Dendritic cell treated with granulocyte-macrophage colony-stimulating factor and Interleukin-4, amounts not matched to agents 40 ng/mL and 50 ng/mL, for 4 days (primary cell): ENCODE measurements around the gene GPR17.
A peak's percentile ranks its signal among the peaks of the same experiment; 100 is the strongest.

Experiments
- H3K27ac Mint-ChIP-seq: one replicate; pipeline ENCODE4 v1.8.0; 2022; ENCODE audit warnings: mild to moderate bottlenecking, mixed read lengths
- H3K27me3 Mint-ChIP-seq: one replicate; pipeline ENCODE4 v1.8.0; 2022; ENCODE audit warnings: mild to moderate bottlenecking, mixed read lengths
- H3K36me3 Mint-ChIP-seq: one replicate; pipeline ENCODE4 v1.8.0; 2022; ENCODE audit warnings: low read depth, mixed read lengths
- H3K4me1 Mint-ChIP-seq: one replicate; pipeline ENCODE4 v1.8.0; 2022; ENCODE audit warnings: low read depth, mixed read lengths
- H3K4me3 Mint-ChIP-seq: one replicate; pipeline ENCODE4 v1.8.0; 2022; ENCODE audit warnings: mild to moderate bottlenecking, moderate library complexity, mixed read lengths
- H3K9me3 Mint-ChIP-seq: one replicate; pipeline ENCODE4 v1.8.0; 2022; ENCODE audit warnings: mixed read lengths
- intact Hi-C: fragments of 100-400 bp; cut with micrococcal nuclease; formaldehyde crosslinking; loops from one replicate; pipeline ENCODE4 v1.15.0; 2022

GPR17 gene

DNA sequence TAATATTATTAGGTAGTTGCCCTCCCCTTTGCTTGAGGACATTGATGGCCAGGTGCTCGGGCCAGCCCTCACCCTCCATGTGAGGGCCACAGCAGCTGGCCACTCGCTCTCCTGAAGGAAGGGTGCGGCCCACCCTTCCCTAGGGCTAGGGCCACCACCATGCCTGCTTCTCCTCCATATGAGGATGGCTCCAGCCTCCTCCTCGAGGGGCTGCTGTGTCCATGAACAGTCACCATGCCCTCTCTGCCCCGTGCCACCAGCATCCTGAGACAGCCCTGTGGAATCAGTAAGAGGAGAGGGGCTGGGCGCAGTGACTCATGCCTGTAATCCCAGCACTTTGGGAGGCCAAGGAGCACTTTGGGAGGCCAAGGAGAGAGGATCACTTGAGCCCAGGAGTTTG, 2.4 kb downstream of the GPR17 start:
- Mint-ChIP-seq H3K27ac (peak overlapping the region; percentile 61), H3K36me3 (peaks cover 3% of the 10 kb centered on the region), H3K27me3 (peaks cover 8% of the 10 kb centered on the region), H3K4me3 (no peak overlapping the region), H3K4me1 (peaks cover 40% of the 10 kb centered on the region), H3K9me3 (no peaks in the 10 kb centered on the region)
- intact Hi-C loops, result no loop called here

- Mint-ChIP-seq H3K36me3 (peaks cover 7% of the 10 kb centered on the region), H3K4me1 (peaks cover 40% of the 10 kb centered on the region), H3K9me3 (no peaks in the 10 kb centered on the region), H3K27me3 (peaks cover 8% of the 10 kb centered on the region), H3K4me3 (no peak overlapping the region), H3K27ac (peak overlapping the region; percentile 61)
- intact Hi-C loops, result loop anchor here (1.0 kb wide), 1 partner anchor 58 kb away; no protein-coding TSS in a partner anchor
Measured at GRCh38 chr2:127649100-127649611, 3.2 kb downstream of the GPR17 start.

DNA sequence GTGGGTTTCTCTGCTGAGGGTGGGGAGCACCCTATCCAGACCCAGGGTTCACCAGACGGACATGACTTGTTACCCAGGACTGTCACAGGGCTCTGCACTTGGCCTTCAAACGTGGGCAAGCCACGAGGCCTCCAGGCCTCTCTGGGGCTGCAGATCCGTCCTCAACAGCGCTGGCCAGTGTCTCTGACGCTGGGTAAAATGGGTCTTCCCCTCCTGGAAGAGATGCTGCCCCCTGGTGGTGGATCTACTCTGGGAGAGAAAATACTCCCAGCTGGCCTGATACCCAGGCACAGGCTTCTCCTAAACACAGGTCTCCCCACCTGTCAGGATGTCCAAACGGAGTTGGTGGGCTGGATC, 3.7 kb downstream of the GPR17 start:
- H3K4me1 Mint-ChIP-seq, result peaks cover 40% of the 10 kb centered on the region
- intact Hi-C loops, result loop anchor here (1.0 kb wide), 1 partner anchor 58 kb away; no protein-coding TSS in a partner anchor
- H3K27ac Mint-ChIP-seq, result peak overlapping the region; percentile 21
- H3K36me3 Mint-ChIP-seq, result peaks cover 7% of the 10 kb centered on the region
- no peak overlapping the region for H3K4me3 Mint-ChIP-seq
- no peaks in the 10 kb centered on the region for H3K9me3 Mint-ChIP-seq
- peaks cover 8% of the 10 kb centered on the region for H3K27me3 Mint-ChIP-seq

DNA sequence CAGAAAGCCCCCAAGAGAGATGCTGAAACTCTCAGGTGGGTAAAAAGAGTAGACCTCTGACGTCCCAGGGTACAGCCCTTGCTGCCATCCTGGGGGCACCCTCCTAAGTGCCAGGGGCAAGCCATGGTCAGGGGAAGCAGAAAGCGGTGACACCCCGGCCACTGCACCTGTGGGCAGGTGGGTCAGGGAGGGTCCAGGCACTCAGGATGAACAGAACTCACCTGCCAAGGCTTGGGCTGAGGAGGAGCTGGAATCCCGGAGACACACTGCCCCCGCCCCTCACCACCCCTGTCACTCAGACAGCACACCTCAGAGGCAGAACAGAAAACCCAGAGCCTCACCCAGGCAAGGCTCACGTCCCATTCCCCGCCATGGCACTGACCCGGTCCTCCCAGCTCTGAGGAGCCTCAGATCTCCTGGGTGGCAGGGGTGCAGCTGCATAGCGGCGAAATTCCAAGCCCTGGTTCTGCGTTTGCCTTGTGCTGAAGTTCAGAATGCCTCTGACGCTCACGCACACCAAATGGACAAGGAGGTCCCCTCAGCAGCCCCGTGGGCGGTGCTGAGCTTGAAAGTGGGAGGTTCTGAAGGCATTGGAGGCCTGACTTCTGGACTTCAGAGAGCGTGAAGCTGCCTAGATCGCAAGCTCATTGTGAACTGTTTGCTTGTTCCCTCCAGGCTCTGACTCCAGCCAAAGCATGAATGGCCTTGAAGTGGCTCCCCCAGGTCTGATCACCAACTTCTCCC, 4.3 kb downstream of the GPR17 start:
- Mint-ChIP-seq H3K27me3 (peaks cover 8% of the 10 kb centered on the region), H3K4me3 (no peak overlapping the region), H3K27ac (no peak overlapping the region), H3K4me1 (peaks cover 42% of the 10 kb centered on the region), H3K36me3 (peaks cover 7% of the 10 kb centered on the region), H3K9me3 (no peaks in the 10 kb centered on the region)
- intact Hi-C loops, result no loop called here

DNA sequence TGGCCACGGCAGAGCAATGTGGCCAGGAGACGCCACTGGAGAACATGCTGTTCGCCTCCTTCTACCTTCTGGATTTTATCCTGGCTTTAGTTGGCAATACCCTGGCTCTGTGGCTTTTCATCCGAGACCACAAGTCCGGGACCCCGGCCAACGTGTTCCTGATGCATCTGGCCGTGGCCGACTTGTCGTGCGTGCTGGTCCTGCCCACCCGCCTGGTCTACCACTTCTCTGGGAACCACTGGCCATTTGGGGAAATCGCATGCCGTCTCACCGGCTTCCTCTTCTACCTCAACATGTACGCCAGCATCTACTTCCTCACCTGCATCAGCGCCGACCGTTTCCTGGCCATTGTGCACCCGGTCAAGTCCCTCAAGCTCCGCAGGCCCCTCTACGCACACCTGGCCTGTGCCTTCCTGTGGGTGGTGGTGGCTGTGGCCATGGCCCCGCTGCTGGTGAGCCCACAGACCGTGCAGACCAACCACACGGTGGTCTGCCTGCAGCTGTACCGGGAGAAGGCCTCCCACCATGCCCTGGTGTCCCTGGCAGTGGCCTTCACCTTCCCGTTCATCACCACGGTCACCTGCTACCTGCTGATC, 4.9 kb downstream of the GPR17 start:
- peaks cover 42% of the 10 kb centered on the region for H3K4me1 Mint-ChIP-seq
- intact Hi-C loops, result no loop called here
- peaks cover 7% of the 10 kb centered on the region for H3K36me3 Mint-ChIP-seq

GRCh38 chr2:127651381-127651809, 5.4 kb downstream of the GPR17 start:
- Mint-ChIP-seq H3K36me3 (peaks cover 7% of the 10 kb centered on the region), H3K4me3 (no peak overlapping the region), H3K27me3 (peaks cover 8% of the 10 kb centered on the region), H3K27ac (no peak overlapping the region), H3K9me3 (no peaks in the 10 kb centered on the region), H3K4me1 (peaks cover 37% of the 10 kb centered on the region)
- intact Hi-C loops, result no loop called here

More for the DNA sequence above, 4.9 kb downstream of the GPR17 start:
- Mint-ChIP-seq H3K4me3 (no peak overlapping the region), H3K9me3 (no peaks in the 10 kb centered on the region), H3K27ac (no peak overlapping the region), H3K27me3 (peaks cover 8% of the 10 kb centered on the region)

DNA sequence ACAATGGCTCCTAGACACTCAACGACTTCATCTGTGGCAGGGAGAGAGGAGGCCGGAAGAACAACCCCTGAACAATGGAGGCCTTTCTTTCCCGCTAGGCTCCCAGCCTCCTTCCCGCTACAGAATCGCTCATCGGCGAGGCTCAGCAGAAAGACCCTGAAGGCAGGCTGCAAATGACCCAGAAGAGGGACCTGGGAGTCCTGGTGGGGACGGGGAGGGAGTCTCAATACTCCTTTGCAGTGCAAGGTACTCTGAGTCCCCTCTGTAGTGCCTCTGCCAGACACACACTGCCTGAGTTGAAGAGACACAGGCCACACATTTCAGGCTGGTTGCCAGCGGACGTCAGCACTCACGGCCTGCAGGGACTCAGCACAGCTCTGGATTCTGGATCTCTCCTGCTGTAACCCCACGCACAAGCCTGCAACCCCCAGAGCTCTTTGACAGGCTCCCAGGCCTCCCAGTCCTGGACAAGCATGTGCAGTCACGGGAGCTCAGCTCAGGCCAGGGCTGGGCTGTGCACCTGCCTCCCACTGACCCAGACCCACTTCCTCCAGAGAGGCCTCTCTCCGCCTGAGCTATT, 6.1 kb downstream of the GPR17 start:
- Mint-ChIP-seq H3K36me3 (peaks cover 7% of the 10 kb centered on the region), H3K4me3 (no peak overlapping the region)
- intact Hi-C loops, result no loop called here

DNA sequence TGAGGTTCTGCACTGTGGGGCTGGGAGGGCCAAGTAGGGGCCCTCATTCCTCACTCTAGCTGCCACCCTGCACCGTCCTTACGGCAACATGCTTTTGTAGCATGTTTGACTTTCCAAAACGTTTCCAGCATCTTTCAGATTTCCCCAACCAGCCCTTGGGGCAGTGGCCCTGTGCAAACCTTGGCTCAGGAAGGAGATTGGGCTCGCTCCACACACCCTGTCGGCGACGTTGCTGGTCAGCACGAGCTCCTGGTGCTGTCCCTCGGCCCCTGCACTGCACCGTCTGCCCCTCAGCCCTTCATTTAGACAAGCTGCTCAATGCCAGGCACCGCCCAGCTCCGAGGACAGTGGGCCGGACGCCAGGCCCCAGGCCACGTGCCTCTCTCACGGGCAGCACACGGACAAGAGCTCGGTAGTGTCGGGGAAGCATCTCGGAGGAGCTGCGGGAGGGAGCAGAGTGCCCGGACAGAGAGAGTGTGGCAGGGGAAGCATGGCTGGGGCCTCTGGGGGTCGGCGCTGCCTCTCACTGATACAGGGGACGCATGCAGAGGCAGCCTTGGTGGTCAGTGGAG, 6.9 kb downstream of the GPR17 start:
- no peak overlapping the region for H3K4me3 Mint-ChIP-seq
- no peaks in the 10 kb centered on the region for H3K9me3 Mint-ChIP-seq
- peaks cover 7% of the 10 kb centered on the region for H3K27me3 Mint-ChIP-seq
- no peak overlapping the region for H3K27ac Mint-ChIP-seq
- intact Hi-C loops, result no loop called here
- H3K4me1 Mint-ChIP-seq, result peaks cover 22% of the 10 kb centered on the region
- H3K36me3 Mint-ChIP-seq, result peaks cover 7% of the 10 kb centered on the region

More for the DNA sequence above, 6.1 kb downstream of the GPR17 start:
- peaks cover 30% of the 10 kb centered on the region for H3K4me1 Mint-ChIP-seq
- peaks cover 8% of the 10 kb centered on the region for H3K27me3 Mint-ChIP-seq
- no peak overlapping the region for H3K27ac Mint-ChIP-seq
- no peaks in the 10 kb centered on the region for H3K9me3 Mint-ChIP-seq

GRCh38 chr2:127653421-127654083, 7.6 kb downstream of the GPR17 start:
- Mint-ChIP-seq H3K27ac (peak overlapping the region; percentile 11), H3K9me3 (no peaks in the 10 kb centered on the region), H3K4me1 (peaks cover 18% of the 10 kb centered on the region), H3K36me3 (peaks cover 7% of the 10 kb centered on the region), H3K27me3 (peaks cover 7% of the 10 kb centered on the region), H3K4me3 (no peak overlapping the region)
- intact Hi-C loops, result no loop called here

DNA sequence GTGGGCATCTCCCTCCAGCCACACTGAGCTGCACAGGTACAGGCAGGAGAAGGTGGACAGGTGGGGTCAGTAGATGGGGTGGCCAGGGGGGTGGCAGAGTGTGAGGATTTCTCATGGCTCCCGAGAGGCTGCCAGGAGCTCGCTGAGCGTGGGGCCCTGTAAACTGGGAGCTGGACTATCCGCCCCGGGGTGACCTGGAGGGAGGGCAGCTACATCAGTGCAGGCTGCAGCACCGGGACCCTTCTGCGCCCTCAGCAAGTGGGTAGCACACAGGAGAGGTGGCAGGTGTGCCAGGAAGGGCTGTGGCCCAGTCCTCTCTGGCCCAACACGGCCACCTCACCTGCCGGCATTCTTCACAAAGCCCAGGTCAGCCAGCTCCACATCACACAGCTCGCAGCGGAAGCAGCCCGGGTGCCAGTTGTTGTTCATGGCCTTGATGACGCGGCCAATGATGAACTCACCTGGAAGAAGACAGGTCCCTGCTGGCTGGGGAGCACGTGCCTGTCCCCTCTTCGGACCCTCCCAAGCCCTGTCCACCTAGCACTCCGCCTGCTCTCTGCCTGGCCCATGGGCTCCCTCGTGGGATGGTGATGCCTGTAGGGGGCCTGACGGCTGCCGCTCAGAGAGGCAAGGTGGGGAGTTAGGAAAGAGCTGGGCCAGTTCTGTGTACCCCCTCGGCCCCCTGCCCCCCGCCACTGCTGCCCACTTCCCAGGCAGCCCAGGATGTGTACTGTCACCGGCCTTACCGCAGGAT, 8.3 kb downstream of the GPR17 start:
- no peak overlapping the region for H3K4me3 Mint-ChIP-seq

DNA sequence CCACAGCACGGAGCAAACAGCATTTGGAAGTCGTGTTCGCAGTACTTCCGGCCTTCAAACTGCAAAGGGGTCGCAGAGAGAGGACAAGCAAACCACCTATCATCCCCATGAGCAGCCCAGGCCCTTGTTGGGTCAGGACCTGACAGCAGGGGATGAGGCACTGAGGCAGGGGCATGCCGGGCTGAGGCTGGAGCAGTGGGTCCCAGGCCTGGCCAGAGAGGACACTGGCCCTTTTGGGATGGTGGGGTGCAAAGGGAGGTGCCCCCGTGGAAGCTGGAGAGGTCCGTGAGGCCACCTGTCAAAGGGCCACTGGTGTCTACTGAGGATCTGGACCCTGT, 8.9 kb downstream of the GPR17 start:
- H3K27me3 Mint-ChIP-seq, result peaks cover 7% of the 10 kb centered on the region
- no peak overlapping the region for H3K27ac Mint-ChIP-seq
- peaks cover 12% of the 10 kb centered on the region for H3K4me1 Mint-ChIP-seq
- H3K4me3 Mint-ChIP-seq, result no peak overlapping the region
- intact Hi-C loops, result no loop called here
- peaks cover 7% of the 10 kb centered on the region for H3K36me3 Mint-ChIP-seq
- H3K9me3 Mint-ChIP-seq, result no peaks in the 10 kb centered on the region

More for the DNA sequence above, 8.3 kb downstream of the GPR17 start:
- Mint-ChIP-seq H3K27me3 (peaks cover 7% of the 10 kb centered on the region), H3K9me3 (no peaks in the 10 kb centered on the region), H3K27ac (peak overlapping the region; percentile 11), H3K36me3 (peaks cover 7% of the 10 kb centered on the region), H3K4me1 (peaks cover 14% of the 10 kb centered on the region)
- intact Hi-C loops, result no loop called here

DNA sequence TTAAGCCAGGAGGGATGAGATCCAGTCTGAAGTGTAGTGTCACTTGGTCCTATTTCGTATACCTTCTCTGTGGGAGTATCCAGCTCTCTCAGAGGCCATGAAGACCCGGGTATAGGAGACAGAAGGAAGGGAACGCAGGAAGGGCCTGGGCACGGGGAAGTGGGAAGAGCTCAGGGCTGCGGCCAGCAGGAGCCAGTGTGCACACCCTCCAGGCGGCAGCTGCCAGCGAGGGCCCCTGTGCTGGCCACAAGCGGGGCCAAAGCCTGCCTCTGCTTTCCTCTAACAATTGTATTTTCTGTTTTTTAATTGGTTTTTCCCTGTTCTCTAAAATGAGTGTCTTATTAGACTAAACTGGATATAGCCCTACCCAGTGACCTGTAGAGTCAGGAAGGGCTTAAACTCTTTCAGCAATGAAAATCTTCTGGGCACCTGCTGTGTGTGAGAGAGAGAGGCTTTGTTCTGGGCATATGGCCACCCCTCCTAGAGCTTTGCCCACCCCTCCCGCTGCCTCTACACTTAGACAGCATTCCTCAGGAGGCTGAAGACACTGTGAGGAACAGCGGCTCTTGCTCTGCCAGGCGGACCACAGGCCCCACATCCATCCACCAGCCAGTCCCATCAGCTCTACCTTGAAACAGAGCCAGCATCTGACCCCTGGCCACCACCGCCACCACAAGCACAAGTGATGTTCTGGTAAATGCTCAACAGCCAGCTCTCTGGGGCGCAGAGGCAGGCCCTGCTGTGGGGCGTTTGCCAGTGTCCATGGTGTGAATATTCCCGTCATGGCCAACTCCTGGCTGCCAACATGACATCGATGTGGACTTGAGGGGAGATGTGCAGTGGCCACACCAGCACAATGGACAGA, 9.5 kb downstream of the GPR17 start:
- Mint-ChIP-seq H3K27ac (no peak overlapping the region), H3K27me3 (peaks cover 7% of the 10 kb centered on the region), H3K4me1 (peaks cover 15% of the 10 kb centered on the region), H3K36me3 (peaks cover 7% of the 10 kb centered on the region), H3K4me3 (no peak overlapping the region), H3K9me3 (no peaks in the 10 kb centered on the region)
- intact Hi-C loops, result no loop called here
